Skeletal muscle satellite cell (primary cell): ENCODE measurements around the gene MSMP.

ENCODE experiments used
- H3K27me3 ChIP-seq: 2 replicates; pipeline ENCODE4 v1.7.0; 2013; ENCODE audit warnings: low read length; ENCODE audit not compliant: control insufficient read depth, insufficient read depth
- H3K36me3 ChIP-seq: 2 replicates; pipeline ENCODE4 v1.7.0; 2013; ENCODE audit warnings: mild to moderate bottlenecking, control low read depth, low read length; ENCODE audit not compliant: insufficient read depth
- H3K4me1 ChIP-seq: 2 replicates; pipeline ENCODE4 v1.7.0; 2013; ENCODE audit warnings: low read length; ENCODE audit not compliant: control insufficient read depth, insufficient read depth
- H3K4me2 ChIP-seq: 2 replicates; pipeline ENCODE4 v1.7.0; 2013; ENCODE audit warnings: mild to moderate bottlenecking, low read length
- H3K4me3 ChIP-seq: 2 replicates; pipeline ENCODE4 v1.7.0; 2013; ENCODE audit warnings: low read length
- H3K9ac ChIP-seq: 2 replicates; pipeline ENCODE4 v1.7.0; 2013; ENCODE audit warnings: mild to moderate bottlenecking, low read depth, low read length, moderate library complexity
- H3K9me3 ChIP-seq: replicated peaks from 2 replicates; pipeline ENCODE4 v1.7.0; 2013; ENCODE audit warnings: mild to moderate bottlenecking, control low read depth, low read length

MSMP gene

GRCh38 chr9:35767458-35767857 is 13.4 kb upstream of the MSMP start:
- peaks cover 15% of the 10 kb centered on the region for H3K27me3 ChIP-seq
- H3K4me2 ChIP-seq = no peak overlapping the region
- no peak overlapping the region for H3K4me3 ChIP-seq
- no peaks in the 10 kb centered on the region for H3K9me3 ChIP-seq
- peaks cover 15% of the 10 kb centered on the region for H3K4me1 ChIP-seq
- no peaks in the 10 kb centered on the region for H3K36me3 ChIP-seq
- H3K9ac ChIP-seq = no peak overlapping the region

DNA sequence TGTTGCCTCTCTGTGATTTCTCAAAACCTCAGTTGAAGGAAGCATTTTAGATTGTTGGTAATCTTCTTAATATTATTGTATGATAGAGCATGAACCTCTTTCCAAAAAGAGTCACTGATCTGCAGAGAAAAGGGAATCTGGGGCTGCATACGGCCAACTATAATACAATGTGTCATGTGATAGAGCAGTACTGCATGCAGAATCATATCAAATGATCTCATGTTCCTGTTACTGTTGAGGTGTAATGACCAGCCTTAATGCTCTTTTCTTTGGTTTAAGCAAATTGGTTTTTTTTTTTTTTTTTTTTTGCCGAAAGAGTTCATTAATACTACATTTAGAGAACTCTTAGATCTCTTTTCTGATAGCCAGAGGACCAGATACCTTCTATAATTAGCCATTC is 12.9 kb upstream of the MSMP start:
- no peak overlapping the region for H3K4me2 ChIP-seq
- no peak overlapping the region for H3K9ac ChIP-seq
- no peaks in the 10 kb centered on the region for H3K9me3 ChIP-seq

DNA sequence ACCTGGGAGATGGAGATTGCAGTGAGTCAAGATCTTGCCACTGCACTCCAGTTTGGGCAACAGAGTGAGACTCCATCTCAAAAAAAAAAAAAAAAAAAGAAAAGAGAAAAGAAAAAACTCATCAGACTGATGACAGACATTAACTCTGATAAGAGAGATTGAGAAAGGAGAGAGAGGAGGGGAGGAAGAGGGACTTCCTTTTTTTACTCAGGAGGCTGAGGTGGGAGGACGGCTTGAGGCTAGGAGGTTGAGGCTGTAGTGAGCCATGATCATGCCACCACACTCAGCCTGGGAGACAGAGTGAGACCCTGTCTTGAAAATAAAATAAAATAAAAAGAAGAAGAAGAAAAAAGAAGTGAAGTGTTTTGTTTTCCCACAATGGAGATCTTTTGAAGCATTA is 9.7 kb upstream of the MSMP start:
- no peak overlapping the region for H3K4me2 ChIP-seq
- H3K4me1 ChIP-seq = peaks cover 7% of the 10 kb centered on the region
- no peak overlapping the region for H3K9ac ChIP-seq
- no peaks in the 10 kb centered on the region for H3K9me3 ChIP-seq
- no peak overlapping the region for H3K4me3 ChIP-seq
- H3K27me3 ChIP-seq = no peaks in the 10 kb centered on the region
- H3K36me3 ChIP-seq = no peaks in the 10 kb centered on the region

More for the DNA sequence above, 12.9 kb upstream of the MSMP start:
- H3K4me1 ChIP-seq = peaks cover 12% of the 10 kb centered on the region
- H3K4me3 ChIP-seq = no peak overlapping the region
- no peaks in the 10 kb centered on the region for H3K36me3 ChIP-seq
- peaks cover 15% of the 10 kb centered on the region for H3K27me3 ChIP-seq

- Histone ChIP-seq H3K4me2 (no peak overlapping the region), H3K27me3 (no peaks in the 10 kb centered on the region), H3K36me3 (no peaks in the 10 kb centered on the region), H3K4me1 (peaks cover 7% of the 10 kb centered on the region), H3K4me3 (no peak overlapping the region), H3K9ac (no peak overlapping the region), H3K9me3 (no peaks in the 10 kb centered on the region)
Observed at GRCh38 chr9:35763181-35763580, 9.1 kb upstream of the MSMP start.

- Histone ChIP-seq H3K27me3 (no peaks in the 10 kb centered on the region), H3K36me3 (no peaks in the 10 kb centered on the region), H3K4me2 (no peak overlapping the region), H3K9ac (no peak overlapping the region), H3K4me3 (no peak overlapping the region), H3K4me1 (peaks cover 23% of the 10 kb centered on the region), H3K9me3 (no peaks in the 10 kb centered on the region)
Observed at GRCh38 chr9:35760651-35761050, 6.6 kb upstream of the MSMP start.

DNA sequence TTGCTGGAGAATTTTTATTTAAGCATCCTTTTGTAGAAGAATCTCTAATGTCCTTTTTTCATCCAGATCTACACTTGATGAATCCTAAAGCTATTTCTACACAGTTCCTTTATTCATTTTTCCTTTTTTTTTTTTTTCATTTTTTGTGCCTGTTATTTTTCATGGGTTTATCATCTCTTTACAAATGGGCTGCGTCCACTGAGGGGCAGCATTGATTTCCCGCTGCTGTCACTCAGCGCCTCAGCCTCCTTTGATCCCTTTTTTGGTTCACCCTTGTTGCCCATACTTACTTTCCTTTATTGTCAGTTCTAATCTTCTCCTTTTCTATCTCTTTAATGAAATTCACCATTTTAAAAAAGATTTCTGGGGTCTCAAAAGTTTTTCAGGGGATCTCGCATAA is 5.7 kb upstream of the MSMP start:
- H3K9me3 ChIP-seq = no peaks in the 10 kb centered on the region
- H3K4me2 ChIP-seq = no peak overlapping the region
- peaks cover 23% of the 10 kb centered on the region for H3K4me1 ChIP-seq
- no peak overlapping the region for H3K9ac ChIP-seq
- H3K27me3 ChIP-seq = no peaks in the 10 kb centered on the region
- no peak overlapping the region for H3K4me3 ChIP-seq
- peaks cover under 1% of the 10 kb centered on the region for H3K36me3 ChIP-seq

- Histone ChIP-seq H3K9me3 (no peaks in the 10 kb centered on the region), H3K36me3 (peaks cover 11% of the 10 kb centered on the region), H3K9ac (no peak overlapping the region), H3K4me1 (peaks cover 23% of the 10 kb centered on the region), H3K4me3 (no peak overlapping the region), H3K4me2 (no peak overlapping the region), H3K27me3 (no peaks in the 10 kb centered on the region)
Observed at GRCh38 chr9:35758475-35759050, 4.5 kb upstream of the MSMP start.

DNA sequence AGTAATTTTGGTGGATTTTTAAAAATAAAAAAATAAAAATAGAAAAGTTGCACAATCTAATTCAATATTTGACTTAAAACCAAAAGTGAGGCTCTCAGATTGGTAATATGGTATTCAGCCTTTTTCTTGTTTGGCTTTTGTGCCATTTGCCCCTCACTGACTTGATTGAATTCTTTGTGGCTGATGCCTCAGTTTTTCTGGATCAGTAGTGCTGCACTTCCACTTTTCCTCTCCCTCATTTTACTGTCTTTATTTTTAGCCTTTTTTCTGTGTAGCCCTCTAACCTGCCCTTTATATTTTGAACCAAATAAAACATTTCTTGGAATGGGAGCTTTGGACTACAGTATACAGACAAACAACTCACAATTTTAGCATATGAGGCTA is 3.8 kb upstream of the MSMP start:
- Histone ChIP-seq H3K27me3 (no peaks in the 10 kb centered on the region), H3K36me3 (peaks cover 18% of the 10 kb centered on the region), H3K4me1 (peaks cover 23% of the 10 kb centered on the region), H3K9me3 (no peaks in the 10 kb centered on the region), H3K4me2 (no peak overlapping the region), H3K4me3 (no peak overlapping the region), H3K9ac (no peak overlapping the region)

GRCh38 chr9:35757226-35757891 is 3.3 kb upstream of the MSMP start:
- H3K9ac ChIP-seq = no peak overlapping the region
- peaks cover 23% of the 10 kb centered on the region for H3K36me3 ChIP-seq
- H3K4me3 ChIP-seq = peak overlapping the region; percentile 37
- H3K4me1 ChIP-seq = peaks cover 23% of the 10 kb centered on the region
- peak overlapping the region; percentile 83 for H3K4me2 ChIP-seq
- H3K27me3 ChIP-seq = no peaks in the 10 kb centered on the region
- H3K9me3 ChIP-seq = no peaks in the 10 kb centered on the region

DNA sequence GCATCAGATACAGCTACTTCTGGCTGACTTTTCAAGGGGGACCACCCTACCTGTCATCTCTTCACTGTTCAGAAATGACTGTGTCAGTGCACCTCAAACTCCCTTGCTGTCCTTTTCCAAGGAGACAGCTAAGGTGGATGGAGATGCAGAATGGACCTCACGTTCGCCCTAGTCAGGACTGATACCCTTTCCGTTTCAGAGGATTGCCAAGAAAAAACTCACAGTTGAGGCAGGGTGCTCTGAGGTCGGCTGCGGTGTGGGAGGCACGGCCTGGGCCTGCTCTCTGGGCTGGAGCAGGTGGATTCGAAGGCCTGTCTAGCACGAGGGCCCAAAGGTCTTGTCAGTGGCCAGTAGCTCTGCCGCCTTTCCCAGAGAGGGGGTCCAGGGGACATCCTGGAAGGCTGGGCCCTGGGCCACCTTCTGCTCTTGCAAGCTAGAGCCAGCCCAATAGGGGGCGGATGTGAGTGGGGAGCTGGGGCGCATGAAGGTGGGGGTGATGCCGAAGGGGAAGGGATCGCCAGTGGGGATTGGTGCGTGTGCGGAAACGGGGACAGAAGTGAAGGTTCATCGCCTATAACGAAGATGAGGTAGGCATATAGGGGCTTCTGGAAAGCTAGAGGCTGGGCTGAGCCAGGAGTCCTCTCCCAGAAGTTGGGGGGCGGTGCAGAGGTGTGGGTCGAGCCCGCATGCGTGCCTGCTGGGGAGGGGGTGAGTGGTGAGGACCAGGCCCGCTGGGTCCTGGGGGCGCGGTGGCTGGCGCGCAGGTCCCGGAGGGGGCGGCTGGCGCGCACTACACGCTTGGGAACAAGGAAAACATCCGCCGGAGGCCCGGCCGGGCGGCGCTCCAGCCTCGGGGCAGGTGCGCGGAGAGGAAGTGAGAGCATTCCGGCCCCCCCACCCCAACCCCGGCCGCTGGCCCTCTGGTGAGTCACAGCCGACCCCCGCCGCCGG is 2.5 kb upstream of the MSMP start:
- no peaks in the 10 kb centered on the region for H3K9me3 ChIP-seq
- no peaks in the 10 kb centered on the region for H3K27me3 ChIP-seq
- H3K36me3 ChIP-seq = peaks cover 31% of the 10 kb centered on the region
- H3K9ac ChIP-seq = no peak overlapping the region
- H3K4me1 ChIP-seq = peaks cover 23% of the 10 kb centered on the region
- peak overlapping the region; percentile 62 for H3K4me3 ChIP-seq
- peak overlapping the region; percentile 83 for H3K4me2 ChIP-seq

DNA sequence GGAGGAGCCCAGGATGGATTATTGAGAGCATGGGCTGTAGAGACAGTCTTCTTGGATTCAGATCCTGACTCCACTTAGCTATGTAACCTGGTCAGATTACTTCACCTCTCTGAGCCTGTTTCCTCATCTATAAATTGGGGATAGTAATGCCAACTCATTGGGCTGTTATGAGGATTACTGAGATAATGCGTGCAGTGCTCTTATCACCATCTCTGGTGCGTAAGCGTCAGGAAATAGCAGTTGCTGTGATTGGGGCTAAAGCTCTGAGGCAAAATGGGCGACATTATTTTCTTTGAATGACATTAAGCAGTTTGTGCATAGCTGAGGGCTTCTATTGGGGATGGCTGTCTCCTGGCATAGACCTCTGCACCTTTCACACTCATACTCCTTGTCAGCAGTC is 995 bp upstream of the MSMP start:
- H3K36me3 ChIP-seq = peaks cover 43% of the 10 kb centered on the region
- no peaks in the 10 kb centered on the region for H3K9me3 ChIP-seq
- no peak overlapping the region for H3K9ac ChIP-seq
- peaks cover 20% of the 10 kb centered on the region for H3K4me1 ChIP-seq
- H3K4me2 ChIP-seq = no peak overlapping the region
- no peaks in the 10 kb centered on the region for H3K27me3 ChIP-seq
- H3K4me3 ChIP-seq = no peak overlapping the region
